ENCODE results near the gene CDAN1. TPM values are rescaled to one million over a fixed set of nuclear protein-coding genes. Genes with fewer than 3 reads are reported as not detected.

Gene CDAN1
- total and polyA plus RNA-seq, 2 of the 8 experiments (the other 6 are each of a cell fraction or from before 2014, with no cell fraction given): 4.5 to 18.6 TPM

- TF ChIP-seq EZH2 (IDR thresholded peaks at IDR 0.05; ENCODE audit: low read depth, low read length, severe bottlenecking): no peak
- TF ChIP-seq CHD2 (IDR thresholded peaks at IDR 0.05; ENCODE audit: low read length): no peak
- TF ChIP-seq CEBPB (IDR thresholded peaks at IDR 0.05; ENCODE audit: low read depth, low read length): no peak
- peak; percentile 61 for TF ChIP-seq ASH2L (IDR thresholded peaks at IDR 0.05; ENCODE audit: low read length)
- TF ChIP-seq CTBP2 (IDR thresholded peaks at IDR 0.05; ENCODE audit: borderline replicate concordance, insufficient read depth, insufficient read length, low read length): no peak
- no peak for TF ChIP-seq HDAC6 (IDR thresholded peaks at IDR 0.05; ENCODE audit: low read depth, low read length)
- TF ChIP-seq TAF7 (optimal IDR thresholded peaks at IDR 0.05; ENCODE audit: borderline replicate concordance, low read depth, low read length): no peak
- TF ChIP-seq SP4 (IDR thresholded peaks at IDR 0.05; ENCODE audit: low read length): no peak
- TF ChIP-seq HDAC2 (IDR thresholded peaks at IDR 0.05; ENCODE audit: borderline replicate concordance in 1 of 2, low read depth in 2 of 2, low read length in 2 of 2): 0 out of 4 replicates have a peak, but pooled peaks of 1 of the 2 experiments have one; percentile 11
- no peak for TF ChIP-seq TCF12 (IDR thresholded peaks at IDR 0.05; ENCODE audit: low read depth, low read length)
- TF ChIP-seq, protein P1, sequence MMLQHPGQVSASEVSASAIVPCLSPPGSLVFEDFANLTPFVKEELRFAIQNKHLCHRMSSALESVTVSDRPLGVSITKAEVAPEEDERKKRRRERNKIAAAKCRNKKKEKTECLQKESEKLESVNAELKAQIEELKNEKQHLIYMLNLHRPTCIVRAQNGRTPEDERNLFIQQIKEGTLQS (IDR thresholded peaks at IDR 0.05; ENCODE audit: insufficient read depth, low read depth, low read length): no peak
- no peak for TF ChIP-seq KDM5A (IDR thresholded peaks at IDR 0.05; ENCODE audit: low read length)
- no peak for TF ChIP-seq CREB1 (IDR thresholded peaks at IDR 0.05)
- TF ChIP-seq TEAD4 (IDR thresholded peaks at IDR 0.05; ENCODE audit: low read depth, low read length): no peak
- TF ChIP-seq PHF8 (conservative IDR thresholded peaks at IDR 0.05; ENCODE audit: low read depth, low read length): peak; percentile 55; the same call in 1 of the 2 replicates
- peak; percentile 29 to 55 for TF ChIP-seq POLR2A (IDR thresholded peaks at IDR 0.05; ENCODE audit: control extremely low read depth in 1 of 2, low read depth in 2 of 2, low read length in 2 of 2)
- TF ChIP-seq SP2 (IDR thresholded peaks at IDR 0.05; ENCODE audit: low read length): no peak
- TF ChIP-seq, protein P2, sequence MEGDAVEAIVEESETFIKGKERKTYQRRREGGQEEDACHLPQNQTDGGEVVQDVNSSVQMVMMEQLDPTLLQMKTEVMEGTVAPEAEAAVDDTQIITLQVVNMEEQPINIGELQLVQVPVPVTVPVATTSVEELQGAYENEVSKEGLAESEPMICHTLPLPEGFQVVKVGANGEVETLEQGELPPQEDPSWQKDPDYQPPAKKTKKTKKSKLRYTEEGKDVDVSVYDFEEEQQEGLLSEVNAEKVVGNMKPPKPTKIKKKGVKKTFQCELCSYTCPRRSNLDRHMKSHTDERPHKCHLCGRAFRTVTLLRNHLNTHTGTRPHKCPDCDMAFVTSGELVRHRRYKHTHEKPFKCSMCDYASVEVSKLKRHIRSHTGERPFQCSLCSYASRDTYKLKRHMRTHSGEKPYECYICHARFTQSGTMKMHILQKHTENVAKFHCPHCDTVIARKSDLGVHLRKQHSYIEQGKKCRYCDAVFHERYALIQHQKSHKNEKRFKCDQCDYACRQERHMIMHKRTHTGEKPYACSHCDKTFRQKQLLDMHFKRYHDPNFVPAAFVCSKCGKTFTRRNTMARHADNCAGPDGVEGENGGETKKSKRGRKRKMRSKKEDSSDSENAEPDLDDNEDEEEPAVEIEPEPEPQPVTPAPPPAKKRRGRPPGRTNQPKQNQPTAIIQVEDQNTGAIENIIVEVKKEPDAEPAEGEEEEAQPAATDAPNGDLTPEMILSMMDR (IDR thresholded peaks at IDR 0.05; ENCODE audit: control extremely low read depth in 1 of 3, insufficient read depth in 1 of 3, low read depth in 1 of 3, low read length in 3 of 3): no peak
- no peak for TF ChIP-seq CHD1 (IDR thresholded peaks at IDR 0.05; ENCODE audit: low read depth, low read length)
- peak; percentile 77; the same call in 1 of the 2 replicates for TF ChIP-seq YY1 (IDR thresholded peaks at IDR 0.05; ENCODE audit: low read depth, low read length)
- no peak for TF ChIP-seq POU5F1 (IDR thresholded peaks at IDR 0.05; ENCODE audit: low read depth, low read length)
- TF ChIP-seq ZNF274 (IDR thresholded peaks at IDR 0.05; ENCODE audit: borderline replicate concordance, extremely low read depth, low read length): no peak
- TF ChIP-seq EGR1 (IDR thresholded peaks at IDR 0.05; ENCODE audit: borderline replicate concordance, low read depth, low read length): no peak
Measured at GRCh38 chr15:42736793-42737528, at the start of gene CDAN1 (continued).
